ENCODE measurements around the gene NEK5. TPM values are rescaled to one million over a fixed set of nuclear protein-coding genes. Genes with fewer than 3 reads are reported as not detected.

Gene NEK5
- total and polyA plus RNA-seq, 2 experiments from 2014 or later = 0.19 TPM; not detected in 1

GRCh38 chr13:52097197-52097596 lies 31.7 kb downstream of the NEK5 start:
- no peak overlapping the region for H3K9ac ChIP-seq
- H3K4me3 ChIP-seq = no peak overlapping the region
- TF ChIP-seq EZH2 (IDR thresholded peaks at IDR 0.05; ENCODE audit: insufficient read depth, poor library complexity, severe bottlenecking) (no peak), EZH2phosphoT487 (IDR thresholded peaks at IDR 0.05; ENCODE audit: insufficient read depth, low read depth) (no peak)
- H3K4me2 ChIP-seq (ENCODE audit: unreplicated experiment) = no peak overlapping the region
- WGBS, 2 experiments (ENCODE audit: low coverage in 1 of 2, low lambda C conversion rate in 2 of 2, missing lambda C conversion rate in 2 of 2) = 74 to 77% methylated on average over 5 of the region's 5 CpGs
- H2AFZ ChIP-seq = no peak overlapping the region
- H3K27me3 ChIP-seq (replicated peaks; ENCODE audit: insufficient read depth) = no peaks in the 10 kb centered on the region
- H3F3A ChIP-seq (ENCODE audit: insufficient read depth) = no peaks in the 10 kb centered on the region
- no peaks in the 10 kb centered on the region for H3K79me2 ChIP-seq (ENCODE audit: insufficient read depth)
- H3K9me2 ChIP-seq (ENCODE audit: insufficient read depth) = no peaks in the 10 kb centered on the region
- no peak overlapping the region for H3K27ac ChIP-seq
- in situ Hi-C loops (cut with MboI) = no loop called here
- no peaks in the 10 kb centered on the region for H3K9me3 ChIP-seq (ENCODE audit: low read depth)
- H3K4me1 ChIP-seq (ENCODE audit: insufficient read depth) = no peaks in the 10 kb centered on the region
- no peak for DNase-seq
- no peaks in the 10 kb centered on the region for H3K36me3 ChIP-seq (ENCODE audit: low read depth)
- H4K20me1 ChIP-seq (ENCODE audit: insufficient read depth) = no peaks in the 10 kb centered on the region

DNA sequence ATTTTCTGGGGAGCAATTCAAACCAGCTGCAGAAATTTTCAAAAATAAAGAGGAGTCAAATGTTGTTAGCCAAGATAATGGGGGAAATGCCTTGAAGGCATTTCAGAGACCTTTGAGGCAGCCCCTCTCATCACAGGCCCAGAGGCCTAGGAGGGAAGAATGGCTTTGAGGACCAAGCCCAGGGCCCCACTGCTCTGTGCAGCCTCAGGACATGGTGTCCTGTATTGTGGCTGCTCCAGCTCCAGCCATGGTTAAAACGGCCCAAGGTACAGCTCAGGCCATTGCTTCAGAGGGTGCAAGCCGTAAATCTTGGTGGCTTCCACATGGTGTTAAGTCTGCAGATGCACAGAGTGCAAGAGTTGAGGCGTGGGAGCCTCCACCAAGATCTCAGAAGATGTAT lies 32.1 kb downstream of the NEK5 start:
- Histone ChIP-seq H3K4me2 (ENCODE audit: unreplicated experiment) (no peak overlapping the region), H3K27me3 (replicated peaks; ENCODE audit: insufficient read depth) (no peaks in the 10 kb centered on the region), H2AFZ (no peak overlapping the region), H3F3A (ENCODE audit: insufficient read depth) (no peaks in the 10 kb centered on the region), H3K4me1 (ENCODE audit: insufficient read depth) (no peaks in the 10 kb centered on the region), H3K9me2 (ENCODE audit: insufficient read depth) (no peaks in the 10 kb centered on the region), H3K79me2 (ENCODE audit: insufficient read depth) (no peaks in the 10 kb centered on the region), H4K20me1 (ENCODE audit: insufficient read depth) (no peaks in the 10 kb centered on the region), H3K27ac (no peak overlapping the region), H3K36me3 (ENCODE audit: low read depth) (no peaks in the 10 kb centered on the region), H3K4me3 (no peak overlapping the region), H3K9me3 (ENCODE audit: low read depth) (no peaks in the 10 kb centered on the region), H3K9ac (no peak overlapping the region)
- no peak for DNase-seq
- 17 to 36% methylated on average over 3 of the region's 3 CpGs for WGBS, 2 experiments (ENCODE audit: low coverage in 1 of 2, low lambda C conversion rate in 2 of 2, missing lambda C conversion rate in 2 of 2)
- TF ChIP-seq EZH2phosphoT487 (IDR thresholded peaks at IDR 0.05; ENCODE audit: insufficient read depth, low read depth) (no peak), EZH2 (IDR thresholded peaks at IDR 0.05; ENCODE audit: insufficient read depth, poor library complexity, severe bottlenecking) (no peak)
- in situ Hi-C loops (cut with MboI) = no loop called here

DNA sequence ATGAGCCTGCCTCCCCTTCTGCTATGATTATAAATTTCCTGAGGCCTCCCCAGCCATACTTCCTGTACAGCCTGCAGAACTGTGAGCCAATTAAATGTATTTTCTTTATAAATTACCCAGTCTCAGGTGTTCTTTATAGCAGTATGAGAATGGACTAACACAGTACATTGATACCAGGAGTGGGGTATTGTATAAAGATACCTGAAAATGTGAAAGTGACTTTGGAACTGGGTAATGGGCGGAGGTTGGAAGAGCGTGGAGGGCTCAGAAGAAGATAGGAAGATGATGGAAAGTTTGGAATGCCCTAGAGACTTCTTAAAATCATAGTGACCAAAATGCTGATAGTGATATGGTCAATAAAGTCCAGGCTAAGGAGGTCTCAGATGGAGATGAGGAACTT lies 32.8 kb downstream of the NEK5 start:
- Histone ChIP-seq H3K79me2 (ENCODE audit: insufficient read depth) (no peaks in the 10 kb centered on the region), H3K9ac (no peak overlapping the region), H3F3A (ENCODE audit: insufficient read depth) (no peaks in the 10 kb centered on the region), H3K4me1 (ENCODE audit: insufficient read depth) (no peaks in the 10 kb centered on the region), H3K27ac (no peak overlapping the region), H4K20me1 (ENCODE audit: insufficient read depth) (no peaks in the 10 kb centered on the region), H3K27me3 (replicated peaks; ENCODE audit: insufficient read depth) (no peaks in the 10 kb centered on the region), H3K9me2 (ENCODE audit: insufficient read depth) (no peaks in the 10 kb centered on the region), H3K9me3 (ENCODE audit: low read depth) (no peaks in the 10 kb centered on the region), H3K36me3 (ENCODE audit: low read depth) (no peaks in the 10 kb centered on the region), H3K4me3 (no peak overlapping the region), H3K4me2 (ENCODE audit: unreplicated experiment) (no peak overlapping the region), H2AFZ (no peak overlapping the region)
- 65 to 66% methylated on average over 2 of the region's 2 CpGs for WGBS, 2 experiments (ENCODE audit: low coverage in 1 of 2, low lambda C conversion rate in 2 of 2, missing lambda C conversion rate in 2 of 2)
- no peak for DNase-seq
- in situ Hi-C loops (cut with MboI) = no loop called here
- no peak for TF ChIP-seq EZH2phosphoT487 (IDR thresholded peaks at IDR 0.05; ENCODE audit: insufficient read depth, low read depth)
- no peak for TF ChIP-seq EZH2 (IDR thresholded peaks at IDR 0.05; ENCODE audit: insufficient read depth, poor library complexity, severe bottlenecking)

DNA sequence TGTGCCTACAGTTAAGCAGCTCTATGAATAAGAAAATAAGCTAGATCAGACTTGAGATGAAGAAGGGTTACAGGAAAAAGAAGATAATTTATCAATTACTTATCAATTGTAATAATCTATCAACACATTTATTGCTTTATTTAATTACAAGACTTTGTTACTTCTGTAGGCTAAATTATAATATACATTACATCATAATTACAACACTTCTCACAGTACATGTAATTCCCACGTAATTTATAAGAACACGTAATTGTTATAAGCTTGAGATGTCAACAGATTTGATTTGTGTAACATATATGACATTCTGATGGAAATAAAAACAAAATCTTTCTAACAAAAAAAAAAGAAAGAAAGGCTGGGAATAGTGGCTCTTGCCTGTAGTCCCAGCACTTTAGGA lies 36.8 kb downstream of the NEK5 start:
- WGBS, 2 experiments (ENCODE audit: low coverage in 1 of 2, low lambda C conversion rate in 2 of 2, missing lambda C conversion rate in 2 of 2) = 30 to 36% methylated on average over 2 of the region's 2 CpGs
- H3K9me2 ChIP-seq (ENCODE audit: insufficient read depth) = no peaks in the 10 kb centered on the region
- no peak for DNase-seq

GRCh38 chr13:52091473-52091872 lies 37.4 kb downstream of the NEK5 start:
- 42 to 51% methylated on average over 2 of the region's 2 CpGs for WGBS, 2 experiments (ENCODE audit: low coverage in 1 of 2, low lambda C conversion rate in 2 of 2, missing lambda C conversion rate in 2 of 2)
- in situ Hi-C loops (cut with MboI) = no loop called here
- H3K36me3 ChIP-seq (ENCODE audit: low read depth) = no peaks in the 10 kb centered on the region
- H2AFZ ChIP-seq = no peak overlapping the region
- no peak overlapping the region for H3K9ac ChIP-seq
- H3K4me2 ChIP-seq (ENCODE audit: unreplicated experiment) = no peak overlapping the region
- H3K4me1 ChIP-seq (ENCODE audit: insufficient read depth) = no peaks in the 10 kb centered on the region
- no peak for TF ChIP-seq EZH2phosphoT487 (IDR thresholded peaks at IDR 0.05; ENCODE audit: insufficient read depth, low read depth)
- TF ChIP-seq EZH2 (IDR thresholded peaks at IDR 0.05; ENCODE audit: insufficient read depth, poor library complexity, severe bottlenecking) = no peak
- no peaks in the 10 kb centered on the region for H3K79me2 ChIP-seq (ENCODE audit: insufficient read depth)
- no peaks in the 10 kb centered on the region for H3K27me3 ChIP-seq (replicated peaks; ENCODE audit: insufficient read depth)
- H3K4me3 ChIP-seq = no peak overlapping the region
- H4K20me1 ChIP-seq (ENCODE audit: insufficient read depth) = no peaks in the 10 kb centered on the region
- no peaks in the 10 kb centered on the region for H3K9me3 ChIP-seq (ENCODE audit: low read depth)
- H3F3A ChIP-seq (ENCODE audit: insufficient read depth) = no peaks in the 10 kb centered on the region
- no peak overlapping the region for H3K27ac ChIP-seq
- no peaks in the 10 kb centered on the region for H3K9me2 ChIP-seq (ENCODE audit: insufficient read depth)
- no peak for DNase-seq

More for the DNA sequence above, 36.8 kb downstream of the NEK5 start:
- Histone ChIP-seq H3K4me3 (no peak overlapping the region), H3K36me3 (ENCODE audit: low read depth) (no peaks in the 10 kb centered on the region), H3K79me2 (ENCODE audit: insufficient read depth) (no peaks in the 10 kb centered on the region), H3K4me1 (ENCODE audit: insufficient read depth) (no peaks in the 10 kb centered on the region), H3K4me2 (ENCODE audit: unreplicated experiment) (no peak overlapping the region), H3K9me3 (ENCODE audit: low read depth) (no peaks in the 10 kb centered on the region), H3F3A (ENCODE audit: insufficient read depth) (no peaks in the 10 kb centered on the region), H3K9ac (no peak overlapping the region), H2AFZ (no peak overlapping the region), H3K27ac (no peak overlapping the region), H4K20me1 (ENCODE audit: insufficient read depth) (no peaks in the 10 kb centered on the region), H3K27me3 (replicated peaks; ENCODE audit: insufficient read depth) (no peaks in the 10 kb centered on the region)
- in situ Hi-C loops (cut with MboI) = no loop called here
- TF ChIP-seq EZH2phosphoT487 (IDR thresholded peaks at IDR 0.05; ENCODE audit: insufficient read depth, low read depth) (no peak), EZH2 (IDR thresholded peaks at IDR 0.05; ENCODE audit: insufficient read depth, poor library complexity, severe bottlenecking) (no peak)

Data from GM23248 (cell line).